Measurements from ENCODE around the gene ZNF837. TPM values are rescaled to one million over a fixed set of nuclear protein-coding genes. Genes with fewer than 3 reads are reported as not detected.
A peak's percentile ranks its signal among the peaks of the same experiment; 100 is the strongest.

The ZNF837 gene
- total and polyA plus RNA-seq, 2 of the 13 experiments (the other 11 are each of a cell fraction or from before 2014, with no cell fraction given) = 0.29 to 1.3 TPM

DNA sequence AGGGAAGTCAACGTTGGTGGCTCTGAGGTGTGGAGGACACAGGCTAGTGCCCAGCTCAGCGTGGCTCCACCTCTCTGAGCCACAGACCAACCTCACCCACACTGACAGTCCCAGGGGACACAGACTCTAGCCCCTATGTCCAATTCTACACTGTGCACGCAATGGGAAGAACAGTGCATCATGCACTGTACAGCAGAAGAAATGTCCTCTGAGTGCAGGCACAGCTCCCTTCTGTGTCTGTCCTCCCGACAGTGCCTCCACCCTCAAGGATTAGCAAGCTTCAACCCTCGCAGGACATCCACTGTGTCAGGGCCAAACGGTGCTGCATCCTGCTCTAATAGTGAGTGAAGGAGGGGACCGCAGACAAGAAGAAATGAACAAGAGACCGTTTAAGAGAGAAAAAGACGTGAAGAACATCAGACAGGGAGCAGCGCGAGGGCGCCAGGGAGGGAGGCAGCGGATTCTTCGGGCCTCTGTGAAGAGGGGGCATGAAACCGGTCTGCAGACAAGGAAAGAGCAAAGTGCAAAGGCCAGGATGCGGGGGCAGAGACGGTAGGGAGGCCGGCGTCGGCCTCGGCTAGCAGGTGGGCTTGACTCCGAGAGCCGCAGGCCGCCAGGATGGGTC is 681 bp downstream of the ZNF837 start (continued):
- TF ChIP-seq ARID2 (CRISPR knock-in tag; IDR thresholded peaks at IDR 0.05; ENCODE audit: borderline replicate concordance) = no peak
- TF ChIP-seq, protein P1, sequence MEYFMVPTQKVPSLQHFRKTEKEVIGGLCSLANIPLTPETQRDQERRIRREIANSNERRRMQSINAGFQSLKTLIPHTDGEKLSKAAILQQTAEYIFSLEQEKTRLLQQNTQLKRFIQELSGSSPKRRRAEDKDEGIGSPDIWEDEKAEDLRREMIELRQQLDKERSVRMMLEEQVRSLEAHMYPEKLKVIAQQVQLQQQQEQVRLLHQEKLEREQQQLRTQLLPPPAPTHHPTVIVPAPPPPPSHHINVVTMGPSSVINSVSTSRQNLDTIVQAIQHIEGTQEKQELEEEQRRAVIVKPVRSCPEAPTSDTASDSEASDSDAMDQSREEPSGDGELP (IDR thresholded peaks at IDR 0.05; ENCODE audit: borderline replicate concordance, low read depth) = no peak
- TF ChIP-seq ZNF7 (CRISPR knock-in tag; IDR thresholded peaks at IDR 0.05) = peak; percentile 57; the same call in 1 of the 2 replicates
- TF ChIP-seq POLR2AphosphoS5 (IDR thresholded peaks at IDR 0.05; ENCODE audit: low read depth, low read length) = no peak
- TF ChIP-seq, protein P2, sequence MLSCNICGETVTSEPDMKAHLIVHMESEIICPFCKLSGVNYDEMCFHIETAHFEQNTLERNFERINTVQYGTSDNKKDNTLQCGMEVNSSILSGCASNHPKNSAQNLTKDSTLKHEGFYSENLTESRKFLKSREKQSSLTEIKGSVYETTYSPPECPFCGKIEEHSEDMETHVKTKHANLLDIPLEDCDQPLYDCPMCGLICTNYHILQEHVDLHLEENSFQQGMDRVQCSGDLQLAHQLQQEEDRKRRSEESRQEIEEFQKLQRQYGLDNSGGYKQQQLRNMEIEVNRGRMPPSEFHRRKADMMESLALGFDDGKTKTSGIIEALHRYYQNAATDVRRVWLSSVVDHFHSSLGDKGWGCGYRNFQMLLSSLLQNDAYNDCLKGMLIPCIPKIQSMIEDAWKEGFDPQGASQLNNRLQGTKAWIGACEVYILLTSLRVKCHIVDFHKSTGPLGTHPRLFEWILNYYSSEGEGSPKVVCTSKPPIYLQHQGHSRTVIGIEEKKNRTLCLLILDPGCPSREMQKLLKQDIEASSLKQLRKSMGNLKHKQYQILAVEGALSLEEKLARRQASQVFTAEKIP (CRISPR knock-in tag; IDR thresholded peaks at IDR 0.05; ENCODE audit: borderline replicate concordance) = no peak
- TF ChIP-seq, protein P3, sequence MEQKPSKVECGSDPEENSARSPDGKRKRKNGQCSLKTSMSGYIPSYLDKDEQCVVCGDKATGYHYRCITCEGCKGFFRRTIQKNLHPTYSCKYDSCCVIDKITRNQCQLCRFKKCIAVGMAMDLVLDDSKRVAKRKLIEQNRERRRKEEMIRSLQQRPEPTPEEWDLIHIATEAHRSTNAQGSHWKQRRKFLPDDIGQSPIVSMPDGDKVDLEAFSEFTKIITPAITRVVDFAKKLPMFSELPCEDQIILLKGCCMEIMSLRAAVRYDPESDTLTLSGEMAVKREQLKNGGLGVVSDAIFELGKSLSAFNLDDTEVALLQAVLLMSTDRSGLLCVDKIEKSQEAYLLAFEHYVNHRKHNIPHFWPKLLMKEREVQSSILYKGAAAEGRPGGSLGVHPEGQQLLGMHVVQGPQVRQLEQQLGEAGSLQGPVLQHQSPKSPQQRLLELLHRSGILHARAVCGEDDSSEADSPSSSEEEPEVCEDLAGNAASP (CRISPR knock-in tag; IDR thresholded peaks at IDR 0.05; ENCODE audit: borderline replicate concordance) = no peak
- TF ChIP-seq, protein P4, sequence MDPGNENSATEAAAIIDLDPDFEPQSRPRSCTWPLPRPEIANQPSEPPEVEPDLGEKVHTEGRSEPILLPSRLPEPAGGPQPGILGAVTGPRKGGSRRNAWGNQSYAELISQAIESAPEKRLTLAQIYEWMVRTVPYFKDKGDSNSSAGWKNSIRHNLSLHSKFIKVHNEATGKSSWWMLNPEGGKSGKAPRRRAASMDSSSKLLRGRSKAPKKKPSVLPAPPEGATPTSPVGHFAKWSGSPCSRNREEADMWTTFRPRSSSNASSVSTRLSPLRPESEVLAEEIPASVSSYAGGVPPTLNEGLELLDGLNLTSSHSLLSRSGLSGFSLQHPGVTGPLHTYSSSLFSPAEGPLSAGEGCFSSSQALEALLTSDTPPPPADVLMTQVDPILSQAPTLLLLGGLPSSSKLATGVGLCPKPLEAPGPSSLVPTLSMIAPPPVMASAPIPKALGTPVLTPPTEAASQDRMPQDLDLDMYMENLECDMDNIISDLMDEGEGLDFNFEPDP (CRISPR knock-in tag; conservative IDR thresholded peaks at IDR 0.05) = 0 out of 2 replicates have a peak, but pooled peaks have one; percentile 59
- no peak for TF ChIP-seq ZBTB8A (CRISPR knock-in tag; IDR thresholded peaks at IDR 0.05; ENCODE audit: borderline replicate concordance, low read depth)
- no peak for TF ChIP-seq U2AF2 (IDR thresholded peaks at IDR 0.05; ENCODE audit: low read depth, low read length)
- no peak for TF ChIP-seq ZNF484 (CRISPR knock-in tag; IDR thresholded peaks at IDR 0.05; ENCODE audit: borderline replicate concordance, low read depth)
- no peak for TF ChIP-seq BRCA1 (CRISPR knock-in tag; IDR thresholded peaks at IDR 0.05)
- TF ChIP-seq RBM22 (optimal IDR thresholded peaks at IDR 0.05; ENCODE audit: low read length) = no peak
- TF ChIP-seq, protein P5, sequence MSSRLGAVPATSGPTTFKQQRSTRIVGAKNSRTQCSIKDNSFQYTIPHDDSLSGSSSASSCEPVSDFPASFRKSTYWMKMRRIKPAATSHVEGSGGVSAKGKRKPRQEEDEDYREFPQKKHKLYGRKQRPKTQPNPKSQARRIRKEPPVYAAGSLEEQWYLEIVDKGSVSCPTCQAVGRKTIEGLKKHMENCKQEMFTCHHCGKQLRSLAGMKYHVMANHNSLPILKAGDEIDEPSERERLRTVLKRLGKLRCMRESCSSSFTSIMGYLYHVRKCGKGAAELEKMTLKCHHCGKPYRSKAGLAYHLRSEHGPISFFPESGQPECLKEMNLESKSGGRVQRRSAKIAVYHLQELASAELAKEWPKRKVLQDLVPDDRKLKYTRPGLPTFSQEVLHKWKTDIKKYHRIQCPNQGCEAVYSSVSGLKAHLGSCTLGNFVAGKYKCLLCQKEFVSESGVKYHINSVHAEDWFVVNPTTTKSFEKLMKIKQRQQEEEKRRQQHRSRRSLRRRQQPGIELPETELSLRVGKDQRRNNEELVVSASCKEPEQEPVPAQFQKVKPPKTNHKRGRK (CRISPR knock-in tag; IDR thresholded peaks at IDR 0.05) = no peak
- no peak for TF ChIP-seq ZNF441 (CRISPR knock-in tag; IDR thresholded peaks at IDR 0.05; ENCODE audit: borderline replicate concordance)
- no peak; the same call in 1 of the 2 replicates for TF ChIP-seq ZBTB20 (CRISPR knock-in tag; IDR thresholded peaks at IDR 0.05; ENCODE audit: borderline replicate concordance, low read depth)
- TF ChIP-seq, protein P6, sequence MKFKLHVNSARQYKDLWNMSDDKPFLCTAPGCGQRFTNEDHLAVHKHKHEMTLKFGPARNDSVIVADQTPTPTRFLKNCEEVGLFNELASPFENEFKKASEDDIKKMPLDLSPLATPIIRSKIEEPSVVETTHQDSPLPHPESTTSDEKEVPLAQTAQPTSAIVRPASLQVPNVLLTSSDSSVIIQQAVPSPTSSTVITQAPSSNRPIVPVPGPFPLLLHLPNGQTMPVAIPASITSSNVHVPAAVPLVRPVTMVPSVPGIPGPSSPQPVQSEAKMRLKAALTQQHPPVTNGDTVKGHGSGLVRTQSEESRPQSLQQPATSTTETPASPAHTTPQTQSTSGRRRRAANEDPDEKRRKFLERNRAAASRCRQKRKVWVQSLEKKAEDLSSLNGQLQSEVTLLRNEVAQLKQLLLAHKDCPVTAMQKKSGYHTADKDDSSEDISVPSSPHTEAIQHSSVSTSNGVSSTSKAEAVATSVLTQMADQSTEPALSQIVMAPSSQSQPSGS (CRISPR knock-in tag; IDR thresholded peaks at IDR 0.05) = no peak
- TF ChIP-seq POLR2G (IDR thresholded peaks at IDR 0.05; ENCODE audit: low read depth, low read length) = no peak
- no peak for TF ChIP-seq SETDB1 (CRISPR knock-in tag; IDR thresholded peaks at IDR 0.05; ENCODE audit: borderline replicate concordance)
- TF ChIP-seq, protein P7, sequence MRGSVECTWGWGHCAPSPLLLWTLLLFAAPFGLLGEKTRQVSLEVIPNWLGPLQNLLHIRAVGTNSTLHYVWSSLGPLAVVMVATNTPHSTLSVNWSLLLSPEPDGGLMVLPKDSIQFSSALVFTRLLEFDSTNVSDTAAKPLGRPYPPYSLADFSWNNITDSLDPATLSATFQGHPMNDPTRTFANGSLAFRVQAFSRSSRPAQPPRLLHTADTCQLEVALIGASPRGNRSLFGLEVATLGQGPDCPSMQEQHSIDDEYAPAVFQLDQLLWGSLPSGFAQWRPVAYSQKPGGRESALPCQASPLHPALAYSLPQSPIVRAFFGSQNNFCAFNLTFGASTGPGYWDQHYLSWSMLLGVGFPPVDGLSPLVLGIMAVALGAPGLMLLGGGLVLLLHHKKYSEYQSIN (CRISPR knock-in tag; IDR thresholded peaks at IDR 0.05; ENCODE audit: borderline replicate concordance) = 0 out of 2 replicates have a peak, but pooled peaks have one; percentile 31
